Daoy (cell line): ENCODE results near the gene CDCP1. TPM values are rescaled to one million over a fixed set of nuclear protein-coding genes. Genes with fewer than 3 reads are reported as not detected.
"Not testable (repeated sequence)": the region's sequence is repeated elsewhere in the genome, so short reads cannot be mapped to it uniquely, and the experiment has no call there.

ENCODE experiments used
- DNase-seq: peaks from one replicate; pipeline ENCODE4 v3.0.0-alpha.2; 2015; ENCODE audit warnings: low read depth
- total RNA-seq: library from RNA; depleted of rRNA; stranded (reverse); fragments of >200 nt; shearing (Covaris generic); gene quantifications from 2 replicates; pipeline ENCODE4 v1.2.3, GENCODE V29; 2014; rRNA removed

CDCP1 gene
- total RNA-seq, 1 experiment from 2014 or later, result 20.6 TPM

DNA sequence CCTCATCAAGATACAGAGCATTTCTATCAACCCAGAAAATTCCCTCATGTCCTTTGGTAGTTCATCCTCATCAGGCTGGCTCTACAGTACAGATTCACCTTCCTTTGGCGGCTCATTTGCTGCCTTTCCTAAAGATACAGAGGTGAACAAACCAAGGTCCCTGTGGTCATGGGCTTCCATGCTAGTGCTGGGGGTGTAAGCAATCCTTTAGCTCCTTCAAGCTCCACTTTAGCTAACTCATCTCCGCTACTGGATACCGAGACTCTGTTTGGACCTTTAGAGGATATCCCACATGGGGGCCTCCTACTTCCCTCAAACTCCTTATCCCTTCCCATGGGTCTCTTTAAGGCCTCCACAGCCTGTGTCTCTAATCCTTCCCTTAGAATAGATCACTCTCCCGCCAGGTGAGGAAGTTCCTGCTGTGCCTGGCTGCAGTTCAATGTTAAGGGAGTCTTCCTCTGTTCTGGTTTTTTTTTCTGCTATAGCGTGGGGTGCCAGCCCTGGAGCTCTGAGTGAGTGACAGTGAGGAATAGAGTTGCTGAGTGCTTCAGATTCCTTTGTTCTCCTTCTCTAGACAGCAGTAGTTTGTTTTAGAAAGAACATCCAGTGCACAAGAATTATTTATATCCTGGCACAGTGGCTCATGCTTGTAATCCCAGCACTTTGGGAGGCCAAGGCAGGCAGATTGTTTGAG, 89.4 kb downstream of the CDCP1 start:
- no peak for DNase-seq

DNA sequence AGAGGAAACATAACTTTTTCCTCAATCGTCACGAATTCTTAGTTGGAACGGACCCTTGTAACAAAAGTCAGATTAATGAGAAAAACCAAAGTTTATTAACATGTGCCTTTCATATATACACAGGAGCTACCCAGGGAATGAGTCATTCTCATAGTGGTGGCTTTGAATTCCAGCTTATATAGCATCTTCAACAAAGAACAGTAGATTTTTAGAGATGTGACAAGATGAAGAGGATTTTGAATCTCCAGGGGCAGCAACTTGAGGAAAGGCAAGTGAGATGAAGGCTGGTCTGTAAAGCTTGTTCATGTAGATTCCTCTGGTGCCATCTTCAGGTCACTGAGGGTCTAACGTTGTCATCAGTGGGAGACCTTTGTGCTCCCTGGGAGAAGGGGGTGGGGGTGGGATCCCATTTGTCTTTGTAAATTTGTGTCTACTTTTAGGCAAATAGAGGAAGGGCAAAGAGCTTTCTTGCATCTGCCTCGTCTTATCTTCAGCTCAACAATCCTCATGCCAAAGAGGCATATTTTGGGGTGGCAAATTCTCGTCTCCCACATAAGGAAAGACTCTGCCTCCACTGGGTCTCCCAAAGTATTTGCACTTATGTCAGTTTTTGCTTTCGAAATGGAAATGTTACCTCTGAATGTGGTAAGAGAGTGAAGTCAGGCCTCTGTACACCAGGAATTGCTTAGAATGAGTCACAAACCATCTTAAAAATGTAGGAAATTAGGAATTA, 90.6 kb downstream of the CDCP1 start:
- peak; percentile 38 for DNase-seq

- DNase-seq, result peak; percentile 23
Measured at GRCh38 chr3:45055032-45055410, 91.2 kb downstream of the CDCP1 start.

- DNase-seq, result no peak
Measured at GRCh38 chr3:45054196-45054857, 91.9 kb downstream of the CDCP1 start.

DNA sequence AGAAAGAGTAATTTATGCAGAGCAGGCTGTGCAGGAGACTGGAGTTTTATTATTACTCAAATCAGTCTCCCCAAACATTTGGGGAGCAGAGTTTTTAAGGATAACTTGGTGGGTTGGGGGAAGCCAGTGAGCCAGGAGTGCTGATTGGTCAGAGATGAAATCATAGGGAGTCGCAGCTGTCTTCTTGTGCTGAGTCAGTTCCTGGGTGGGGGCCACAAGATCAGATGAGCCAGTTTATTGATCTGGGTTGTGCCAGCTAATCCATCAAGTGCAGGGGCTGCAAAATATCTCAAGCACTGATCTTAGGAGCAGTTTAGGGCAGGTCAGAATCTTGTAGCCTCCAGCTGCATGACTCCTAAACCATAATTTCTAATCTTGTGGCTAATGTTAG, 92.4 kb downstream of the CDCP1 start:
- DNase-seq, result not testable (repeated sequence)

DNA sequence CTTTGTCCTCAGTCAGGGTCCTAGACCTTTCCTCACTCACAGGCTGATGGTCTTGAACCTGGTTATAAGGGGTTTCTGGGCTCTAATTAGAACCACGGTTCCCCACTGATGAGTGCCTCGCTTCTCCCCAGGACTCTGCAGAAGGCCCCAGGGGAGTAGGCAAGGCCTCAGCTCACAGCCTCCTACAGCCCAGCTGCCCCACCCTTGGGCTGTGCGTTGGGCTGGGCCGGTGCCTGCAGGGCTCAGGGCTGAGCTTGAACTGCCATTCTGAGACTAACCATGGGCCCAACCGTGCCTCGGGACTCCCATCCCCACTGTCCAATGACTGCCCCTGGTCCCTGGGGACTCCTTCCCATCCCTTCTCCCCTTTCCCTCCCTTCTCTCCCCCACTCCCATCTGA, 94.5 kb downstream of the CDCP1 start:
- no peak for DNase-seq

GRCh38 chr3:45049807-45050206, 96.4 kb downstream of the CDCP1 start:
- DNase-seq, result no peak

DNA sequence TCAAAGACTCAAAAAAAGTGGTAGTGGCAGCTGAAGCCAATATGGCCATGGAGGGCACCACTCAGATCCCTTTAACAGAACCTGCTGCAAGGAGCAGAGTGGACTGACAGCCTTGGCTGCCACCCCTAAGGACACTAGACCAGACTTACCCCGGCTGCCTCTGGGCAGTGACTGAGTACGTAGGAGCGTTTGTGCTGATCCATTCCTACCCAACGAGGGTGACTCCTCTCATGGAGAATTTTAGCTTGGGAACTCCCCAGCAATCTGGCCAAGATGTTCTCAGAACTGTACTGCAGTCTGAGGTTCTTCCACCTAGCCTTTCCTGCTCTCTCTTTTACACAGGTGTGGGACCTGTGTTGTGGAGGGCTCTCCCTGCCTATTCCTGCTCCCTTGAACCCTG, 97.9 kb downstream of the CDCP1 start:
- DNase-seq, result no peak

GRCh38 chr3:45043728-45044299, 102.4 kb downstream of the CDCP1 start:
- DNase-seq, result peak; percentile 71

DNA sequence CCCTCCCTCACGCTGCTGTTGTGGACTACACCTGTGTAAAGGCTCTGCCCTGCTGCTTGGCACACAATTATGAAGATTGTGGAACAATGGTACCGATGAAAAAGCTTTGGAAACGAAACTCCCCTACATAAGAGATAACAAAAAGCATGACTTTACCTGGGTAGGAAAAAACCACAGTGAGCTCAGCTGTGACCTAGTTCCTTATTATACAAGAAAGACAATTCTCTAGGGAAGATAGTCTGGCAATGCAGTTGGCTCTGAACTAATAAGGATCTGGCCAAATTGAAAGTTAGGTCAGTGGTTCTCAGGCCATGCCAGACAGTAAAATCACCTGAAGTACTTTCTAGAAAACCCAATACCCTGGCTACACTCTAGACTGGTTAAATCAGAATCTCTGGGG, 104.0 kb downstream of the CDCP1 start:
- no peak for DNase-seq

- no peak for DNase-seq
Measured at GRCh38 chr3:45041666-45042065, 104.5 kb downstream of the CDCP1 start.

- DNase-seq, result peak; percentile 91
Measured at GRCh38 chr3:45037720-45038455, 108.3 kb downstream of the CDCP1 start.

DNA sequence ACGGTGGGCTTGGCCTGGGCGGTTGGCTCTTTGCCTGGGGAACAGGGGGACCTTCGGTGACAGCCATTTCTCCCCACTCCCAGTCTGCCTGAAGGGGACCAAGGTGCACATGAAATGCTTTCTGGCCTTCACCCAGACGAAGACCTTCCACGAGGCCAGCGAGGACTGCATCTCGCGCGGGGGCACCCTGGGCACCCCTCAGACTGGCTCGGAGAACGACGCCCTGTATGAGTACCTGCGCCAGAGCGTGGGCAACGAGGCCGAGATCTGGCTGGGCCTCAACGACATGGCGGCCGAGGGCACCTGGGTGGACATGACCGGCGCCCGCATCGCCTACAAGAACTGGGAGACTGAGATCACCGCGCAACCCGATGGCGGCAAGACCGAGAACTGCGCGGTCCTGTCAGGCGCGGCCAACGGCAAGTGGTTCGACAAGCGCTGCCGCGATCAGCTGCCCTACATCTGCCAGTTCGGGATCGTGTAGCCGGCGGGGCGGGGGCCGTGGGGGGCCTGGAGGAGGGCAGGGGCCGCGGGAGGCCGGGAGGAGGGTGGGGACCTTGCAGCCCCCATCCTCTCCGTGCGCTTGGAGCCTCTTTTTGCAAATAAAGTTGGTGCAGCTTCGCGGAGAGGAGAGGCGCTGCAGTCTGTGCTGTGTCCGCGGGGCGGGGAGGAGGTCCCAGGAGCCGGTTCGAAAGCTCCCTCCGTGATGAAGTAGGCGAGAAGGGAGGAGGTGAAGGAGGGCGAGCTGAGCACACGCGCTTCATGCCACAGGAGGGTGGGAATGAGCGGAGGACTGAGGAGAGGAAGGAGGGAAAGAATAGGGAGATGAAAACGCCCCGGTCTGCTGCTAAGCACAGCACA, 110.5 kb downstream of the CDCP1 start:
- no peak for DNase-seq

GRCh38 chr3:45034612-45035252, 111.4 kb downstream of the CDCP1 start:
- peak; percentile 23 for DNase-seq

- no peak for DNase-seq
Measured at GRCh38 chr3:45033791-45034190, 112.4 kb downstream of the CDCP1 start.

Other genes starting within 250 kb of the CDCP1 start
- 41.8 and 45.4 TPM in 2 replicates for gene ZDHHC3, start 170.2 kb downstream of the CDCP1 start, total RNA-seq
- 84.0 and 85.5 TPM in 2 replicates for gene EXOSC7, start 170.1 kb downstream of the CDCP1 start, total RNA-seq
- 1.1 TPM in 1 of 2 replicates, not detected in the other for gene CLEC3B, start 120.1 kb downstream of the CDCP1 start, total RNA-seq
- 3.6 and 4.9 TPM in 2 replicates for gene TMEM158, start 79.9 kb upstream of the CDCP1 start, total RNA-seq
- gene LARS2, start 242.2 kb upstream of the CDCP1 start, total RNA-seq, result 13.7 and 14.7 TPM in 2 replicates